ENCODE results near the gene BLID.

GRCh38 chr11:122076512-122077120 lies 39.4 kb downstream of the BLID start:
- TF ChIP-seq CTCF (IDR thresholded peaks at IDR 0.05; ENCODE audit: insufficient read depth, low read depth, low read length) = no peak
- TF ChIP-seq EZH2 (IDR thresholded peaks at IDR 0.05; ENCODE audit: insufficient read depth, low read length) = no peak
